ENCODE data around the gene PIK3R1. TPM values are rescaled to one million over a fixed set of nuclear protein-coding genes. Genes with fewer than 3 reads are reported as not detected.
A peak's percentile ranks its signal among the peaks of the same experiment; 100 is the strongest.

PIK3R1 gene
- total RNA-seq, 6 donors from 2014 or later = 52.3 to 112 (median 92.5) TPM

- ATAC-seq (ENCODE audit: low FRiP score in 2 of 2) (no peak), DNase-seq (no peak)
- Histone ChIP-seq H3K27me3 (no peaks in the 10 kb centered on the region), H3K9me3 (no peaks in the 10 kb centered on the region), H3K36me3 (no peaks in the 10 kb centered on the region), H3K27ac (no peak overlapping the region), H3K4me3 (no peak overlapping the region), H3K4me1 (peaks cover 0 to 8% (median 2%) of the 10 kb centered on the region in 4 donors)
- TF ChIP-seq POLR2A (IDR thresholded peaks at IDR 0.05) (no peak), CTCF (IDR thresholded peaks at IDR 0.05) (no peak), POLR2AphosphoS5 (IDR thresholded peaks at IDR 0.05) (no peak), EP300 (IDR thresholded peaks at IDR 0.05) (no peak)
- 67% methylated on average over 3 of the region's 3 CpGs; no CpG with 5 or more reads in 1 of the 2 donors for WGBS, 2 donors
Measured at GRCh38 chr5:68182534-68182933, 33.0 kb upstream of the PIK3R1 start.

GRCh38 chr5:68187268-68188055 is 28.1 kb upstream of the PIK3R1 start:
- Histone ChIP-seq H3K27me3 (no peaks in the 10 kb centered on the region), H3K4me1 (peaks cover 0 to 8% (median 4%) of the 10 kb centered on the region in 4 donors), H3K27ac (peak overlapping the region; percentile 39 to 59 (median 54)), H3K9me3 (no peaks in the 10 kb centered on the region), H3K4me3 (peak overlapping the region in 3 of 4 donors; percentile 11 to 38 (median 27)), H3K36me3 (no peaks in the 10 kb centered on the region)
- DNase-seq = peak in 1 of 2 donors; percentile 88
- peak in 1 of 2 donors; percentile 34 for ATAC-seq (ENCODE audit: low FRiP score in 2 of 2)
- 46 to 58% methylated on average over 10 to 33 of the region's 34 CpGs for WGBS, 2 donors
- TF ChIP-seq POLR2AphosphoS5 (IDR thresholded peaks at IDR 0.05) (peak in 1 of 2 donors; percentile 43), EP300 (IDR thresholded peaks at IDR 0.05) (no peak)

- Histone ChIP-seq H3K36me3 (no peaks in the 10 kb centered on the region), H3K27ac (no peak overlapping the region), H3K4me1 (peaks cover 2 to 8% (median 5%) of the 10 kb centered on the region in 4 donors), H3K27me3 (no peaks in the 10 kb centered on the region), H3K9me3 (no peaks in the 10 kb centered on the region), H3K4me3 (no peak overlapping the region)
- no peak for TF ChIP-seq POLR2AphosphoS5 (IDR thresholded peaks at IDR 0.05)
- DNase-seq (no peak), ATAC-seq (ENCODE audit: low FRiP score in 2 of 2) (no peak)
- WGBS, 2 donors = 85 to 94% methylated on average over 5 to 7 of the region's 7 CpGs
Measured at GRCh38 chr5:68189171-68189570, 26.4 kb upstream of the PIK3R1 start.

GRCh38 chr5:68189613-68190012 is 25.9 kb upstream of the PIK3R1 start:
- H3K4me1 ChIP-seq = peaks cover 2 to 8% (median 5%) of the 10 kb centered on the region in 4 donors
- no peaks in the 10 kb centered on the region for H3K27me3 ChIP-seq
- H3K4me3 ChIP-seq = no peak overlapping the region
- no peak for ATAC-seq (ENCODE audit: low FRiP score in 2 of 2)
- H3K27ac ChIP-seq = no peak overlapping the region
- H3K9me3 ChIP-seq = no peaks in the 10 kb centered on the region
- no peak for DNase-seq
- WGBS, 2 donors = 90 to 92% methylated on average over 5 of the region's 5 CpGs
- H3K36me3 ChIP-seq = no peaks in the 10 kb centered on the region
- no peak for TF ChIP-seq POLR2AphosphoS5 (IDR thresholded peaks at IDR 0.05)

- H3K36me3 ChIP-seq = no peaks in the 10 kb centered on the region
- TF ChIP-seq CTCF (IDR thresholded peaks at IDR 0.05) = no peak
- H3K27ac ChIP-seq = no peak overlapping the region
- H3K27me3 ChIP-seq = no peaks in the 10 kb centered on the region
- 96 to 99% methylated on average over 4 of the region's 4 CpGs for WGBS, 2 donors
- H3K9me3 ChIP-seq = no peaks in the 10 kb centered on the region
- DNase-seq (no peak), ATAC-seq (ENCODE audit: low FRiP score in 2 of 2) (no peak)
- H3K4me1 ChIP-seq = peaks cover 2 to 8% (median 5%) of the 10 kb centered on the region in 4 donors
- no peak overlapping the region for H3K4me3 ChIP-seq
Measured at GRCh38 chr5:68190619-68191018, 24.9 kb upstream of the PIK3R1 start.

GRCh38 chr5:68191083-68191791 is 24.3 kb upstream of the PIK3R1 start:
- WGBS, 2 donors = 75 to 95% methylated on average over 1 of the region's 1 CpG
- no peaks in the 10 kb centered on the region for H3K9me3 ChIP-seq
- peaks cover 2 to 8% (median 5%) of the 10 kb centered on the region in 4 donors for H3K4me1 ChIP-seq
- H3K27me3 ChIP-seq = no peaks in the 10 kb centered on the region
- no peaks in the 10 kb centered on the region for H3K36me3 ChIP-seq
- no peak overlapping the region for H3K27ac ChIP-seq
- DNase-seq (no peak), ATAC-seq (ENCODE audit: low FRiP score in 2 of 2) (no peak)
- TF ChIP-seq POLR2AphosphoS5 (IDR thresholded peaks at IDR 0.05) = no peak
- no peak for TF ChIP-seq POLR2A (IDR thresholded peaks at IDR 0.05)
- no peak for TF ChIP-seq EP300 (IDR thresholded peaks at IDR 0.05)
- TF ChIP-seq CTCF (IDR thresholded peaks at IDR 0.05) = no peak
- no peak overlapping the region for H3K4me3 ChIP-seq
